Right lobe of liver (tissue), 6 donors: ENCODE results near the gene HSD17B11. TPM values are rescaled to one million over a fixed set of nuclear protein-coding genes. Genes with fewer than 3 reads are reported as not detected.
"Not testable (repeated sequence)": the region's sequence is repeated elsewhere in the genome, so short reads cannot be mapped to it uniquely, and the experiment has no call there.

ENCODE experiments used
- ATAC-seq, 4 donors: fragments of 200-7000 bp; cut with Tn5 transposase; one replicate each; pipeline ENCODE4 v1.9.1; 2020; ENCODE audit warnings: mild to moderate bottlenecking in 4 of 4, moderate library complexity in 4 of 4
- DNase-seq, 3 donors: peaks; one replicate each; pipeline ENCODE4 v3.0.0-alpha.2; 2020
- H3K27ac ChIP-seq, 3 donors: fragments of 200-600 bp; one replicate each; pipeline ENCODE4 v1.8.0; 2022
- H3K27me3 ChIP-seq, 2 donors: fragments of 200-600 bp; one replicate each; pipeline ENCODE4 v1.8.0; 2022
- H3K36me3 ChIP-seq, 4 donors: fragments of 200-600 bp; sonication (generic) in 1 of 4; one replicate each; pipeline versions ENCODE4 v1.5.1 to v1.8.0; 2017 to 2022; ENCODE audit warnings: control low read depth in 1 of 4
- H3K4me1 ChIP-seq, 4 donors: fragments of 200-600 bp; sonication (generic) in 1 of 4; one replicate each; pipeline versions ENCODE4 v1.5.1 to v1.8.0; 2017 to 2022; ENCODE audit warnings: control low read depth in 1 of 4
- H3K4me3 ChIP-seq, 3 donors: fragments of 200-600 bp; one replicate each; pipeline ENCODE4 v1.8.0; 2022
- H3K9me3 ChIP-seq, 4 donors: fragments of 200-600 bp; sonication (generic) in 1 of 4; one replicate each; pipeline versions ENCODE4 v1.5.1 to v1.8.0; 2017 to 2022; ENCODE audit warnings: control low read depth in 1 of 4
- CTCF ChIP-seq, 4 donors: fragments of 200-600 bp in 3 of 4; fragments of 450-650 bp in 1 of 4; IDR thresholded peaks; one replicate each; pipeline versions ENCODE4 v1.5.1 to v1.8.0; 2016 to 2022; ENCODE audit warnings: antibody characterized with exemption in 4 of 4, mild to moderate bottlenecking in 2 of 4
- POLR2A ChIP-seq: fragments of 450-650 bp; IDR thresholded peaks from one replicate; pipeline ENCODE4 v1.6.1; 2017; ENCODE audit warnings: antibody characterized with exemption, mild to moderate bottlenecking
- WGBS: methylation state at CpG from one replicate; pipeline ENCODE4 v1.1.6; 2018; ENCODE audit warnings: low coverage, low lambda C conversion rate; ENCODE audit not compliant: insufficient coverage; ENCODE audit errors: missing lambda C conversion rate; 5-methylcytosine and 5-hydroxymethylcytosine counted together
- intact Hi-C, 2 donors: fragments of 100-400 bp; cut with DNase I; formaldehyde crosslinking; loops; one replicate each; pipeline versions ENCODE4 v1.11.2 to v1.14.1; 2022
- total RNA-seq, 6 experiments: library from RNA; depleted of rRNA in 2 of 6; stranded (reverse); fragments of >200 nt in 2 of 6; fragmentation: NEBNext Ultra II Directional in 3 of 6; extraction: Animal tissue kit (Norgen Biotek cat#: 25700) in 3 of 6; gene quantifications; one replicate each; pipeline versions ENCODE4 v1.1.0 to v1.2.4, GENCODE V29; 2016 to 2023
- donor health status: DM: no; HTN: yes; CAD: no.
- donor health status: DM: no; HTN: no; CAD: no.
- donor health status: DM: no; HTN: no; CAD: no.
- donor health status: DM: no; HTN: yes; CAD: no.
- donor health status: DM: no; HTN: yes; CAD: no.

HSD17B11 gene
- total RNA-seq, 6 experiments from 2014 or later: 36.1 to 170 (median 127) TPM

GRCh38 chr4:87354168-87355102, 36.6 kb downstream of the HSD17B11 start:
- H3K27ac ChIP-seq: no peak overlapping the region
- no peak for DNase-seq
- no peak overlapping the region for H3K4me3 ChIP-seq
- no peaks in the 10 kb centered on the region for H3K27me3 ChIP-seq
- H3K36me3 ChIP-seq: peaks cover 0 to 51% (median 3%) of the 10 kb centered on the region in 4 donors
- no peaks in the 10 kb centered on the region for H3K9me3 ChIP-seq
- H3K4me1 ChIP-seq: peaks cover 0 to 14% (median 0%) of the 10 kb centered on the region in 4 donors
- intact Hi-C loops: no loop called here
- ATAC-seq: peak in 1 of 4 donors; percentile 6
- TF ChIP-seq POLR2A: no peak
- TF ChIP-seq CTCF (IDR thresholded peaks at IDR 0.05): no peak
- 55% methylated on average over 7 of the region's 7 CpGs for WGBS

GRCh38 chr4:87353592-87353991, 37.4 kb downstream of the HSD17B11 start:
- peaks cover 0 to 13% (median 0%) of the 10 kb centered on the region in 4 donors for H3K4me1 ChIP-seq
- TF ChIP-seq POLR2A (no peak), CTCF (IDR thresholded peaks at IDR 0.05) (peak; percentile 36 to 58 (median 40))
- WGBS: 13% methylated on average over 3 of the region's 3 CpGs
- peaks cover 0 to 44% (median 3%) of the 10 kb centered on the region in 4 donors for H3K36me3 ChIP-seq
- H3K9me3 ChIP-seq: no peaks in the 10 kb centered on the region
- peak in 3 of 4 donors; percentile 56 to 83 (median 77) for ATAC-seq
- no peak for DNase-seq
- H3K27me3 ChIP-seq: no peaks in the 10 kb centered on the region
- intact Hi-C loops: no loop called here
- H3K27ac ChIP-seq: no peak overlapping the region
- no peak overlapping the region for H3K4me3 ChIP-seq

GRCh38 chr4:87345139-87345538, 45.8 kb downstream of the HSD17B11 start:
- Histone ChIP-seq H3K27ac (no peak overlapping the region), H3K27me3 (no peaks in the 10 kb centered on the region), H3K9me3 (peaks cover 0 to 7% (median 0%) of the 10 kb centered on the region in 4 donors), H3K36me3 (peaks cover 0 to 16% (median under 1%) of the 10 kb centered on the region in 4 donors), H3K4me1 (peaks cover 0 to 7% (median 0%) of the 10 kb centered on the region in 4 donors), H3K4me3 (no peak overlapping the region)
- TF ChIP-seq POLR2A (no peak), CTCF (IDR thresholded peaks at IDR 0.05) (no peak)
- DNase-seq (no peak), ATAC-seq (no peak)
- intact Hi-C loops: no loop called here

GRCh38 chr4:87342872-87343271, 48.1 kb downstream of the HSD17B11 start:
- intact Hi-C loops: no loop called here
- ATAC-seq: no peak
- no peak for DNase-seq
- Histone ChIP-seq H3K4me3 (no peak overlapping the region), H3K27ac (no peak overlapping the region), H3K27me3 (no peaks in the 10 kb centered on the region), H3K4me1 (peaks cover 0 to 7% (median 0%) of the 10 kb centered on the region in 4 donors), H3K36me3 (peaks cover 0 to 38% (median 6%) of the 10 kb centered on the region in 4 donors), H3K9me3 (peaks cover 0 to 7% (median 0%) of the 10 kb centered on the region in 4 donors)
- TF ChIP-seq POLR2A: no peak
- TF ChIP-seq CTCF (IDR thresholded peaks at IDR 0.05): no peak
- WGBS: 90% methylated on average over 3 of the region's 3 CpGs

- H3K27me3 ChIP-seq, H3K4me3 ChIP-seq, H3K27ac ChIP-seq, H3K9me3 ChIP-seq, DNase-seq, H3K4me1 ChIP-seq, intact Hi-C loops: not testable (repeated sequence)
- ATAC-seq: peak in 1 of 4 donors; percentile 57
- WGBS: 93% methylated on average over 6 of the region's 8 CpGs
- peaks cover 0 to 45% (median 8%) of the 10 kb centered on the region in 4 donors for H3K36me3 ChIP-seq
These were observed 48.9 kb downstream of the HSD17B11 start for GRCh38 chr4:87341954-87342635.
